NCI-H345 treated with DMSO at 0.1 percent for 48 hours (cell line): ENCODE results near the gene NBPF26.
"Not testable (repeated sequence)": the region's sequence is repeated elsewhere in the genome, so short reads cannot be mapped to it uniquely, and the experiment has no call there.

Experiments used
- DNase-seq: peaks from one replicate; lab custom pipeline; 2025; ENCODE audit not compliant: unreplicated experiment; lab: John Stamatoyannopoulos, UW

Gene NBPF26

GRCh38 chr1:120850537-120851421 is 127.0 kb downstream of the NBPF26 start:
- DNase-seq: peak; percentile 65

GRCh38 chr1:120858144-120858543 is 134.4 kb downstream of the NBPF26 start:
- not testable (repeated sequence) for DNase-seq

DNA sequence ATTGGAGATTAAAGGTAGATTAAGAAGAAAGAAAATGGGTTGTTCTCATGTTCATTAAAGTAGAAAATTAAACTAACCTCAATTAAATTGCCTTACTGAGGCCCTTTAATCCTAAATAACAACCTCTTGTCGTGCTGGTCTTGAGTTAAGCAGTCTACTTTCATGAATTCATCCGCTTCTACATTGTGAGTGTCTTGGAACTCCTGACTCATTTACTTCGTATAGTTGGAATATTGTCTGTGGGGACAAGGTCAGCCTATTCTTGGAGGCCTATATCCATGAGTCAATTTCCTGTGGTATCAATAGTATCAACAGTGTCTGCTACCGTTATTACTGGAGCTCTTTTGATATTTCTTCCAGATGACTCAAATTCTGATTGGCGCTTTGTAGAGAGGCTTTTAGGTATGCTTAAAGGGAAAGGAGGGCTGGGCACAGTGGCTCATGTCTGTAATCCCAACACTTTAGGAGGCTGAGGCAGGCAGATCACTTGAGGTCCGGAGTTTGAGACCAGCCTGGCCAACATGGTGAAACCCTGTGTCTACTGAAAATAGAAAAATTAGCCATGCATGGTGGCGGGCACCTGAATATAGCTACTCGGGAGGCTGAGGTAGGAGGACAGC is 136.0 kb downstream of the NBPF26 start:
- DNase-seq: not testable (repeated sequence)

GRCh38 chr1:120878206-120878605 is 154.5 kb downstream of the NBPF26 start:
- not testable (repeated sequence) for DNase-seq

GRCh38 chr1:120880056-120880455 is 156.3 kb downstream of the NBPF26 start:
- not testable (repeated sequence) for DNase-seq

DNA sequence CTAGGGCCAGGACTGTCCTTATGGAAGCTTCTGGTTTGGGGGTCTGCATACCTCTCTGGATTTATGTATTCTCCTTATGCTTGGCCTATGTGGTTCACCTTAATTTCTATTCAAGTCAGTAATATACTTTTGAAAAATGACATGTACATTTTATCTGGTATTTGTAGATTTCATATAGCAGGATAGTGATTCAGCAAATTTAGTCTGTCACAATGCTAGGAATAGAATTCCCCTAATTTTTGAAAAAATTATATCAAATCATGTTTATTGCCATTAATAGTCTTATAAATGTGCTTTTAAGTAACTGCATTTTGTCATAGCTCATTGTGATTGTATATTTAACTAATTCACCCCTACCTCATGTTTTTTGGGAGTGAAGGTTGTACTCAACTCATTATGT is 158.2 kb downstream of the NBPF26 start:
- not testable (repeated sequence) for DNase-seq
